NCI-H146 (cell line): ENCODE measurements around the gene IBA57.
"Not testable (repeated sequence)": the region's sequence is repeated elsewhere in the genome, so short reads cannot be mapped to it uniquely, and the experiment has no call there.

Experiments
- DNase-seq: peaks from one replicate; lab custom pipeline; 2025; lab: John Stamatoyannopoulos, UW

Gene IBA57

GRCh38 chr1:228226956-228227791 is 61.6 kb downstream of the IBA57 start:
- no peak for DNase-seq

GRCh38 chr1:228228147-228228546 is 62.5 kb downstream of the IBA57 start:
- not testable (repeated sequence) for DNase-seq

- DNase-seq: no peak
Observed at GRCh38 chr1:228228601-228229074, 63.0 kb downstream of the IBA57 start.

- DNase-seq: no peak
Observed at GRCh38 chr1:228231189-228231588, 65.6 kb downstream of the IBA57 start.
